ENCODE measurements around the gene ALG12.

- TF ChIP-seq RAD21 (conservative IDR thresholded peaks at IDR 0.05) (no peak), CTCF (IDR thresholded peaks at IDR 0.05; ENCODE audit: poor library complexity, severe bottlenecking) (no peak), EP300 (conservative IDR thresholded peaks at IDR 0.05; ENCODE audit: poor library complexity, severe bottlenecking) (no peak), EZH2 (IDR thresholded peaks at IDR 0.05; ENCODE audit: borderline replicate concordance, insufficient read depth, low read length, poor library complexity, severe bottlenecking) (no peak), REST (IDR thresholded peaks at IDR 0.05; ENCODE audit: borderline replicate concordance) (no peak), SMC3 (conservative IDR thresholded peaks at IDR 0.05; ENCODE audit: poor library complexity) (no peak)
These were observed 36.8 kb upstream of the ALG12 start for GRCh38 chr22:49954991-49955580.

Data from neural cell (in vitro differentiated cells).